Psoas muscle (tissue), 7 donors: ENCODE results near the gene UPF3B. TPM values are rescaled to one million over a fixed set of nuclear protein-coding genes. Genes with fewer than 3 reads are reported as not detected.

ENCODE experiments used
- polyA plus RNA-seq, 3 donors: library from polyadenylated mRNA; stranded (reverse); fragments of 200-250 nt; gene quantifications; one replicate each; pipeline ENCODE4 v1.2.3, GENCODE V29; 2013
- total RNA-seq, 4 donors: library from RNA; stranded (reverse); fragmentation: NEBNext Ultra II Directional in 2 of 4; extraction: Animal tissue kit (Norgen Biotek cat#: 25700) in 2 of 4; gene quantifications; one replicate each; pipeline versions ENCODE4 v1.2.1 to v1.2.4, GENCODE V29; 2021 to 2023
- donor health status: healthy with polysubstance abuse.
- donor health status: DM: no; HTN: no; CAD: no; lungs with moderate emphysema.
- donor health status: Bipolar disorder and iron deficiency.
- donor health status: healthy.
- donor health status: DM: no; HTN: no; CAD: no.
- donor health status: DM: no; HTN: no; CAD: no.
- donor health status: DM: yes; HTN: yes; CAD: no.

The UPF3B gene
- total and polyA plus RNA-seq, 7 donors = 4.2 to 25.4 (median 10.3) TPM

Other genes starting within 250 kb of the UPF3B start
- gene NKRF, start 246.5 kb downstream of the UPF3B start, total RNA-seq = 1 to 10 TPM; 6.0 to 8.1 (median 7.6) TPM
- 1 to 10 TPM; 3.6 to 5.5 (median 4.1) TPM for gene NKRF, start 246.5 kb downstream of the UPF3B start, polyA plus RNA-seq
- 1 to 10 TPM; 2.2 to 3.8 (median 3.0) TPM for gene SEPTIN6, start 159.8 kb downstream of the UPF3B start, total RNA-seq
- 1 to 10 TPM; 2.3 to 3.1 (median 2.8) TPM for gene SEPTIN6, start 159.8 kb downstream of the UPF3B start, polyA plus RNA-seq
- gene SOWAHD, start 94.4 kb downstream of the UPF3B start, total RNA-seq = not detected
- gene SOWAHD, start 94.4 kb downstream of the UPF3B start, polyA plus RNA-seq = under 1 TPM in 2 of 3 donors, not detected in 1; 0.03 TPM
- 1,000 to 10,000 TPM; 1,072 to 1,581 (median 1,334) TPM for gene RPL39, start 61.3 kb downstream of the UPF3B start, total RNA-seq
- gene RPL39, start 61.3 kb downstream of the UPF3B start, polyA plus RNA-seq = 1,000 to 10,000 TPM; 4,009 to 6,099 (median 4,489) TPM
- 1 to 10 TPM; 5.5 to 9.7 (median 8.1) TPM for gene RNF113A, start 18.8 kb upstream of the UPF3B start, total RNA-seq
- 10 to 100 TPM; 11.7 to 15.7 (median 14.8) TPM for gene RNF113A, start 18.8 kb upstream of the UPF3B start, polyA plus RNA-seq
- gene NDUFA1, start 18.9 kb upstream of the UPF3B start, total RNA-seq = 100 to 1,000 TPM; 194 to 237 (median 217) TPM
- 100 to 1,000 TPM; 235 to 327 (median 282) TPM for gene NDUFA1, start 18.9 kb upstream of the UPF3B start, polyA plus RNA-seq
- not detected for gene AKAP14, start 42.9 kb upstream of the UPF3B start, total RNA-seq
- under 1 TPM in 1 of 3 donors, not detected in 2; 0.19 TPM for gene AKAP14, start 42.9 kb upstream of the UPF3B start, polyA plus RNA-seq
- gene NKAP, start 90.8 kb upstream of the UPF3B start, total RNA-seq = 1 to 10 TPM; 6.2 to 7.4 (median 7.2) TPM
- 1 to 10 TPM; 3.4 to 7.5 (median 5.1) TPM for gene NKAP, start 90.8 kb upstream of the UPF3B start, polyA plus RNA-seq
- gene RHOXF2B, start 224.7 kb upstream of the UPF3B start, total RNA-seq = not detected
- not detected for gene RHOXF2B, start 224.7 kb upstream of the UPF3B start, polyA plus RNA-seq